Ovary (tissue), 3 donors: ENCODE data around the gene VIPR2.

Experiments used
- CTCF ChIP-seq, 3 donors: fragments of 450-650 bp in 2 of 3; fragments of 200-600 bp in 1 of 3; IDR thresholded peaks; one replicate each; pipeline versions ENCODE4 v1.5.1 to v1.8.0; 2016 to 2022; ENCODE audit warnings: antibody characterized with exemption in 3 of 3, mild to moderate bottlenecking in 1 of 3
- EP300 ChIP-seq: sonication (generic); formaldehyde crosslinking; IDR thresholded peaks from one replicate; pipeline ENCODE4 v1.6.1; 2017; ENCODE audit warnings: antibody characterized with exemption
- POLR2A ChIP-seq: fragments of 450-650 bp; IDR thresholded peaks from one replicate; pipeline ENCODE4 v1.6.1; 2017; ENCODE audit warnings: antibody characterized with exemption, mild to moderate bottlenecking, moderate library complexity
- donor health status: DM: no; HTN: no; CAD: no.

GRCh38 chr7:159127691-159128642 lies 16.7 kb downstream of the VIPR2 start:
- TF ChIP-seq CTCF (IDR thresholded peaks at IDR 0.05) (no peak), EP300 (no peak), POLR2A (no peak)
